Colonic mucosa (tissue), 4 donors: Measurements from ENCODE around the gene DIDO1. TPM values are rescaled to one million over a fixed set of nuclear protein-coding genes. Genes with fewer than 3 reads are reported as not detected.

Source experiments
- DNase-seq: peaks from one replicate; pipeline ENCODE4 v3.0.0-alpha.2; 2020
- H3K27ac ChIP-seq: fragments of 200-600 bp; one replicate; pipeline ENCODE4 v1.8.0; 2021
- H3K27me3 ChIP-seq: fragments of 200-600 bp; one replicate; pipeline ENCODE4 v1.8.0; 2021
- H3K36me3 ChIP-seq: fragments of 200-600 bp; one replicate; pipeline ENCODE4 v1.8.0; 2021
- H3K4me1 ChIP-seq: fragments of 200-600 bp; one replicate; pipeline ENCODE4 v1.8.0; 2021; ENCODE audit warnings: mild to moderate bottlenecking
- H3K4me3 ChIP-seq: fragments of 200-600 bp; one replicate; pipeline ENCODE4 v1.8.0; 2021
- H3K9ac ChIP-seq, 2 donors: one replicate each; pipeline ENCODE4 v1.7.0; 2013; ENCODE audit warnings: control low read depth in 2 of 2, low read depth in 2 of 2, low read length in 2 of 2
- H3K9me3 ChIP-seq: fragments of 200-600 bp; one replicate; pipeline ENCODE4 v1.8.0; 2021
- intact Hi-C: fragments of 100-400 bp; cut with DNase I; formaldehyde crosslinking; loops from one replicate; pipeline ENCODE4 v1.14.1; 2022
- total RNA-seq, 2 donors: library from RNA; stranded (reverse); fragmentation: NEBNext Ultra II Directional in 1 of 2; extraction: Animal tissue kit (Norgen Biotek cat#: 25700) in 1 of 2; gene quantifications; one replicate each; pipeline ENCODE4 v1.2.1, GENCODE V29; 2021
- TF ChIP-seq, protein P1 (sequence below): fragments of 200-600 bp; IDR thresholded peaks from one replicate; pipeline ENCODE4 v1.8.0; 2022; ENCODE audit warnings: antibody characterized with exemption, mild to moderate bottlenecking
- donor health status: healthy.
- donor health status: DM: no; HTN: no; CAD: no.
- donor health status: DM: no; HTN: no; CAD: no.

The DIDO1 gene
- total RNA-seq, 2 donors from 2014 or later = 41.4 to 50.4 TPM

DNA sequence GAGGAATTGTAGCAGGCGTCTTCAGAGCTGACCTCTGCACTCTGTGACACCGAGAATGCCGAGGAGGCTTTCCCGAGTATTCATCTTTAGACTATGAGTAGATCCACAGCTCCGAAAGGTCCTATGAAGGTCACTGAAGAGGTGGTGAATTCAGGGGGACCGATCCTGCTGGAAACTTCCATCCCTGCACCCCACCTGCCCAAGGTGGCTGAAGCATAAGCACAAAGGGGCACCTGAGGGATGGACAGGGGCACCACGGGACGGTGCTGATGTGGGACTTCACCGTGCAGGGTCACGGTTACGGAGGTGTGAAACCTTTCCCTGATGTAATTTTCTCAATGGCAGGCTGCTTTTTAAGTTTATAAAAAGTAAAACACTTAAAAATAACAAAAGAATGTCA is 24.4 kb downstream of the DIDO1 start:
- no peaks in the 10 kb centered on the region for H3K9me3 ChIP-seq
- no peak for DNase-seq
- H3K27ac ChIP-seq = no peak overlapping the region
- H3K9ac ChIP-seq = no peak overlapping the region
- no peaks in the 10 kb centered on the region for H3K27me3 ChIP-seq
- H3K36me3 ChIP-seq = peaks cover 23% of the 10 kb centered on the region
- intact Hi-C loops = no loop called here
- H3K4me1 ChIP-seq = peaks cover 13% of the 10 kb centered on the region
- TF ChIP-seq, protein P1, sequence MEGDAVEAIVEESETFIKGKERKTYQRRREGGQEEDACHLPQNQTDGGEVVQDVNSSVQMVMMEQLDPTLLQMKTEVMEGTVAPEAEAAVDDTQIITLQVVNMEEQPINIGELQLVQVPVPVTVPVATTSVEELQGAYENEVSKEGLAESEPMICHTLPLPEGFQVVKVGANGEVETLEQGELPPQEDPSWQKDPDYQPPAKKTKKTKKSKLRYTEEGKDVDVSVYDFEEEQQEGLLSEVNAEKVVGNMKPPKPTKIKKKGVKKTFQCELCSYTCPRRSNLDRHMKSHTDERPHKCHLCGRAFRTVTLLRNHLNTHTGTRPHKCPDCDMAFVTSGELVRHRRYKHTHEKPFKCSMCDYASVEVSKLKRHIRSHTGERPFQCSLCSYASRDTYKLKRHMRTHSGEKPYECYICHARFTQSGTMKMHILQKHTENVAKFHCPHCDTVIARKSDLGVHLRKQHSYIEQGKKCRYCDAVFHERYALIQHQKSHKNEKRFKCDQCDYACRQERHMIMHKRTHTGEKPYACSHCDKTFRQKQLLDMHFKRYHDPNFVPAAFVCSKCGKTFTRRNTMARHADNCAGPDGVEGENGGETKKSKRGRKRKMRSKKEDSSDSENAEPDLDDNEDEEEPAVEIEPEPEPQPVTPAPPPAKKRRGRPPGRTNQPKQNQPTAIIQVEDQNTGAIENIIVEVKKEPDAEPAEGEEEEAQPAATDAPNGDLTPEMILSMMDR = no peak
- H3K4me3 ChIP-seq = no peak overlapping the region

DNA sequence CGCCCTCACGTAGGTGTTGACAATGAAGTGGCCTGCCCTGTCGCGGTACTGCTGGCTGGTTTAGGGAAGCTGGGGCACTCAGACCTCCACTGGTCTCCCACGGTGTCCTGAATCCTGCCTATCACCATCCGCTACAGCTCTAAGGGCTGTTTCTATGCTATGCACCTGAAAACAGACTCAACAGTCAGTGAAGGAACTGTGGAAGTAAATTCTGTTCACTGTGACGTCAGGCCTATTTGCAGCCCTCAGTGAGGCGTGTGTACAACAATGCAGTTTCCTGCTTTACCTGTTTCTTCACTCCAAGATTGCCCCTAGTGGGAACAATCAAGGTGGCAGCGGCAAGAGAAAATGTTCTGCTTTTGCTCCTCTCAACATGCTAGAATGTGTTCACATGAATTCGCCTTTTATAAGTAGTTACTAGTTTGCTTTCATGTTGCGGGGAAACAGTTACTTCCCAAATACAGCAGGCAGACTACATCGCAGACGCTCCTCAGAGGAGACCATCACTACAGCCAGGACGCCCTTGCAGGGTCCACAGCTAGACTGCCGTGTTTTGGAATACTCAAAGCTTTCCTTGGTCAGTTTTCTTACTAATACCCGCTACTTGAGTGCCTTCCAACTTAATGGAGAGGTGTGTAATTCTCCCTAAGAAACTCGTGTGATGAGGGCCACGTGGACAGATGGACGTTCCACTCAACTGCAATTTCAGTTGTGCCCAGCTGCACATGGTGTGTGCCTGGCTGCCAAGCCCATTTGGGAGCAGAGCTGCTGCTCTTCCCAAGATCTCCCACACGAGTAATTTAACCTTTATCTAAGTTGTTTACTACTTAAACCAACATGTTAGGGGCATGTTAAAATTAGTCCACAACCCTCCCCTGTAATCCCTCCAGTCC is 25.4 kb downstream of the DIDO1 start:
- DNase-seq = peak; percentile 62
- TF ChIP-seq, protein P1 = no peak
- Histone ChIP-seq H3K9ac (peak overlapping the region in 1 of 2 donors; percentile 49), H3K4me1 (peaks cover 13% of the 10 kb centered on the region), H3K27ac (peak overlapping the region; percentile 74), H3K4me3 (no peak overlapping the region), H3K9me3 (no peaks in the 10 kb centered on the region), H3K27me3 (no peaks in the 10 kb centered on the region), H3K36me3 (peaks cover 19% of the 10 kb centered on the region)
- intact Hi-C loops = no loop called here

DNA sequence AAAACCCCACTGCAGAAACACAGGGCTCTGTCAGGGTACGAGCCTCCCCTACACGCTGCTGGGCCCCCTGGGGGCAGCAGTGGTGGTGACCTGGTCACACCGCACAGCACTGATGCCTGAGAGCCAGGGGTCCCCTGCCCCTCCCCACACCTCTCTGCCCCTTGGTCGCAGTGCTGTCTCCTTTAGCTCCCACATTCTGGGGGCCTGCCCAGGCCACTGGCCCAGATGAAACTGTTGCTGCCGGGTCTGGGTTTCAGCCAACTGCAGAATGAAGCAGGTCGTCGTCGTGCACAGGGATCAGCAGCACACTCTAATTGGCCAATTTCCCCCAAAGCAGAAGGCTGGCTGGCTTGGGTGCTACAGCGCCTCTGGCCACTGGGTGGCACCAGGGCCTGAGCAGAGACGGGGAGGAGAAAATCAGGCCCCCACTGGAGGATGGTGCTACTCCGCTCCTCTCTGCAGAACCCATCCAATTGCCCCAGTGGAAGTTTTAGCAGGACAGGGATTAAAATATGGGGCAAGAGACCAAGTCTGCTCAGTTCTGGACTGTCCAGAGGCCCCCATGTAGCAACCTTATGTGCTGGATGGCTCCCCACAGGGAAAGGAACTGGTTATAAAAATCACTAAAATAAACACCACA is 26.1 kb downstream of the DIDO1 start:
- Histone ChIP-seq H3K9me3 (no peaks in the 10 kb centered on the region), H3K27ac (peak overlapping the region; percentile 74), H3K9ac (peak overlapping the region in 1 of 2 donors; percentile 49), H3K27me3 (no peaks in the 10 kb centered on the region), H3K36me3 (peaks cover 11% of the 10 kb centered on the region), H3K4me3 (no peak overlapping the region), H3K4me1 (peaks cover 13% of the 10 kb centered on the region)
- TF ChIP-seq, protein P1 = peak; percentile 93
- intact Hi-C loops = no loop called here
- DNase-seq = peak; percentile 81

DNA sequence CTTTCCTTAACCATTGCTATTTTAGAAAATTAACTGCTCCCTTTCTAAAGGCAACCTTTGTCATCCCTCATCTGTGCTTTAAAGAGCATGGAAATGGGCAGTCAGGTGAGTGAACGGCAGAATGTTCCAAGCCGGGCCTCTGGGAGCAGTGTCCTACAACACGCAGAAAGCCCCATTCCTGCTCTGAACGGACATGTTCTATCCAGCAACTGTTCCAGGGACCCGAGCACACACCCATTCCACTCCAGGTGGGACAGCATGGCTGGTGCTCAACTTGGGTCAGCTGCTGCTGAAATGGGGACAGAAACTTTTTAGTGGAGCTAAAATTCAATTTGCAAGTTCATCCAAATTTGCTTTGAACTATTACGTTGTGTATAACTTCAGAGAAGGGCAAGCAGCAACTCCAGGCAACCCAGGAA is 26.7 kb downstream of the DIDO1 start:
- intact Hi-C loops = no loop called here
- peaks cover 13% of the 10 kb centered on the region for H3K4me1 ChIP-seq
- no peaks in the 10 kb centered on the region for H3K27me3 ChIP-seq
- no peak overlapping the region for H3K4me3 ChIP-seq
- H3K9ac ChIP-seq = peak overlapping the region in 1 of 2 donors; percentile 49
- peaks cover 6% of the 10 kb centered on the region for H3K36me3 ChIP-seq
- no peak for DNase-seq
- TF ChIP-seq, protein P1 = no peak
- H3K9me3 ChIP-seq = no peaks in the 10 kb centered on the region
- no peak overlapping the region for H3K27ac ChIP-seq

DNA sequence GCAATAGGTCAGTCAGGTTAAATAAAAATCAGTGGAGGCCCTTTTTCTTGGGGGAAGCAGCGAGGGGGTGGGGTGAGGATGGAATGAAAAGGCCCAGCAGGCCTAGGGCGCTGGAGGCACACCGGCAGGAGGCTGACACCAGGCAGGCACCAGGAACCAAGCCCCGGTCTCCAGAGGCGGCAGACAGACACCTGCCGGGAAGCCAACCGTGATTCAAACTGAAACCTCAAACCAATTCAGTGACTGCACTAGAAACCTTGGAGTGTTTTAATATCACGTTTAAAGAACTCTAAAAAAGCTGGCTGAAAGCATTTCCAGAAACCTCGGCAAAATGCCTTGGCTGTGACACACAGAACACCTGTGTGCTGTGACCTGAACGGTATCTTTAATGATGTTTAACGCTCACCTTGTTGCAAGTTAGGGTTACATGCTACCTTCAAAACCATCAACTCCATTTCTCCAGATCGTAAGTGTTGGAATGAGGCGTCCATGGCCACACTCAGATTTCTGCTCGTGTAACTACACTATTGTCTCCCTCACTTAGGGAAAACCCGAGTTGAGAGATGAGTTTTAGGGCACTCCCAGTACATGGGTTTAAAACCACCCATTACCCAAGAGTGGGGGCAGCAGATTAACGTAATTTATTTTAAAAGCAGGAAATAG is 27.2 kb downstream of the DIDO1 start:
- TF ChIP-seq, protein P1 = no peak
- intact Hi-C loops = no loop called here
- Histone ChIP-seq H3K27ac (no peak overlapping the region), H3K9ac (no peak overlapping the region), H3K27me3 (no peaks in the 10 kb centered on the region), H3K4me3 (no peak overlapping the region), H3K9me3 (no peaks in the 10 kb centered on the region), H3K4me1 (peaks cover 13% of the 10 kb centered on the region), H3K36me3 (peaks cover 6% of the 10 kb centered on the region)
- DNase-seq = no peak
